Esophagus muscularis mucosa (tissue), 4 donors: Measurements from ENCODE around the gene KCNQ4. TPM values are rescaled to one million over a fixed set of nuclear protein-coding genes. Genes with fewer than 3 reads are reported as not detected.

ENCODE experiments used
- DNase-seq: peaks from one replicate; pipeline ENCODE4 v3.0.0-alpha.2; 2017; ENCODE audit errors: extremely low spot score
- H3K27ac ChIP-seq, 4 donors: fragments of 200-600 bp; sonication (generic); replicated peaks in 1 of 4; 1 replicate in 3 of 4; 2 replicates in 1 of 4; pipeline ENCODE4 v1.5.1; 2016 to 2019; ENCODE audit warnings: mild to moderate bottlenecking in 1 of 4
- H3K27me3 ChIP-seq, 4 donors: fragments of 200-600 bp; sonication (generic); one replicate each; pipeline versions ENCODE4 v1.5.1 to v1.6.0; 2016 to 2019
- H3K36me3 ChIP-seq, 4 donors: fragments of 200-600 bp; sonication (generic); one replicate each; pipeline ENCODE4 v1.5.1; 2016 to 2019
- H3K4me1 ChIP-seq, 4 donors: fragments of 200-600 bp; sonication (generic); one replicate each; pipeline ENCODE4 v1.5.1; 2016 to 2019
- H3K4me3 ChIP-seq, 4 donors: fragments of 200-600 bp; sonication (generic); 1 replicate in 2 of 4; 2 replicates in 2 of 4; pipeline ENCODE4 v1.5.1; 2016 to 2019; ENCODE audit warnings: mild to moderate bottlenecking in 4 of 4, moderate library complexity in 1 of 4
- H3K9me3 ChIP-seq, 4 donors: fragments of 200-600 bp; sonication (generic); 1 replicate in 3 of 4; 2 replicates in 1 of 4; pipeline ENCODE4 v1.5.1; 2016 to 2019
- CTCF ChIP-seq, 3 experiments: fragments of 200-600 bp in 2 of 3; fragments of 450-650 bp in 1 of 3; sonication (generic) in 2 of 3; IDR thresholded peaks; one replicate each; pipeline ENCODE4 v1.5.1; 2017 to 2019; ENCODE audit warnings: antibody characterized with exemption in 3 of 3, mild to moderate bottlenecking in 2 of 3, moderate library complexity in 1 of 3
- EP300 ChIP-seq: sonication (generic); formaldehyde crosslinking; IDR thresholded peaks from one replicate; pipeline ENCODE4 v1.6.1; 2017; ENCODE audit warnings: antibody characterized with exemption
- POLR2A ChIP-seq: fragments of 450-650 bp; IDR thresholded peaks from one replicate; pipeline ENCODE4 v1.6.1; 2017; ENCODE audit warnings: antibody characterized with exemption, moderate library complexity, mild to moderate bottlenecking, low read depth
- POLR2AphosphoS5 ChIP-seq, 2 donors: sonication (generic); formaldehyde crosslinking; IDR thresholded peaks; one replicate each; pipeline ENCODE4 v1.6.1; 2017; ENCODE audit warnings: antibody characterized with exemption in 2 of 2
- WGBS: methylation state at CpG from one replicate; pipeline ENCODE4 v1.1.5; 2018; 5-methylcytosine and 5-hydroxymethylcytosine counted together
- intact Hi-C: fragments of 100-400 bp; cut with DNase I; formaldehyde crosslinking; loops from one replicate; pipeline ENCODE4 v1.15.1; 2023
- total RNA-seq, 4 donors: library from RNA; depleted of rRNA; stranded (reverse); fragments of >200 nt; gene quantifications; one replicate each; pipeline versions ENCODE4 v1.1.0 to v1.2.1, GENCODE V29; 2016

Gene KCNQ4
- total RNA-seq, 4 donors from 2014 or later: 9.3 to 22.0 (median 17.1) TPM

DNA sequence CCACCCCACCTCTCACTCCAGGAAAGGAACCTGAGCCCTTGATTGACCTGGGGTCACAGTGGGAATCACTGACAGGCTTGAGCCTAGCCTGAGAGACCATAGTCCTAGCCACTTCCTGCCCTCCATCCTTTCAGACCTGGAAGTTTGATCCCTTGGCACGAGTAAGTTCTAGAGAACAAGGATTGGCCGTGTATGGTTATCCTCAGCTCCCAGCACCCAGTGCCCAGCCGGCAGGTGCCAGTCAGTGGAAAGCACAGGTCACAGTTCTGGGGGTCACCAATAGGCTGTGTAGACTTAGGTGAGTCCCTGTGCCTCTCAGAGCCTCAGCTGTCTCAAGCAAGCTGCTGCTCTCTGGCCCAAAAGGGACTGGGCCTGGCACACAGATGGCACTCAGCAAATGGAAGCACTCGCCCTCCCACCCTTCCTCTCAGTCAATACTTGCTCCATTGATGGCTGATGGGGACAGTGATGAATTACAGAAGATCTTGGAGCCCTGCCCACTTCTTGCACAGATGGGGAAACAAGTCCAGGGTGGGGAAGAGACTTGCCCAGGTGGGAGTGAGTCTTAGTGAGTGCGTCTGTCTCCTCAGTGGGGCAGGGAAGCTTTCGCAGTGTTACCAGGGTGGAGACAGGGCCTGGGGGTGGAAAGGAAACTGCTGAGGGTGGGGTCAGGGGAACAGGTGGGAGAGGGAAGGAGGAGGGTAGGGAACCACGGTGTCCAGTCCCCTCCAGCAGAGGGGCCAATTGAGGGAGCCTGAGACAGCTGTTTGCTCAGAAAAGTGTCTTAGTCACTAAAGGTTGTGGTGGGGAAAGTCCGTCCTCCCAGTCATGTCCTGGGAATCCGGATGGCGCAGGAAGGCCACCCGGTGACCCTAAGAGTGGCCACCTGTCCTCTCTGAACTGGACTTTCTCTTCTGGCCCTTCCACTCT lies 2.6 kb upstream of the KCNQ4 start:
- intact Hi-C loops: no loop called here
- Histone ChIP-seq H3K27ac (no peak overlapping the region), H3K4me3 (no peak overlapping the region), H3K36me3 (peaks cover 0 to 13% (median 7%) of the 10 kb centered on the region in 4 donors), H3K27me3 (peaks cover 0 to 7% (median 0%) of the 10 kb centered on the region in 4 donors), H3K9me3 (no peaks in the 10 kb centered on the region), H3K4me1 (peaks cover 24 to 35% (median 34%) of the 10 kb centered on the region in 4 donors)
- 78% methylated on average over 10 of the region's 11 CpGs for WGBS
- DNase-seq: no peak
- no peak for TF ChIP-seq POLR2AphosphoS5 (IDR thresholded peaks at IDR 0.05)
- TF ChIP-seq EP300: no peak
- no peak for TF ChIP-seq CTCF (IDR thresholded peaks at IDR 0.05)
- TF ChIP-seq POLR2A: no peak

DNA sequence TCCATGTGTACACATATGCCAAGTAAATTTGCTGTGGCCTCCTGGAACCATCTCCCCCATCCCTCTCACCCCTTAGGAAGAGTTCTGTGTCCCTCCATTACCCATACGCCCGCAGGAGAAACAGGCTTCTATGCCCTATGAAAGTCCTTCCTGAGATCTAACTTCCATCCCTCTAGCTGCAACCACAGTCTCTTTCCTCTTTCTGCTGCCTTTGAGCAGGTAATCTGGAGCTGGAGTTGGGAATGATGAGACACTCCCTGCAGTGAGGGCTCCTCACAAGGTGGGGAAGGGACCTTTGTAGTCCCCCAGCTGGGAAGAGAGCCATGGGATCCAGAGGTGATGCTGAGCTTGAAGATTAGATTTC lies 2.0 kb upstream of the KCNQ4 start:
- DNase-seq: no peak
- Histone ChIP-seq H3K27ac (no peak overlapping the region), H3K9me3 (no peaks in the 10 kb centered on the region), H3K27me3 (peaks cover 0 to 7% (median 0%) of the 10 kb centered on the region in 4 donors), H3K36me3 (peaks cover 0 to 6% (median under 1%) of the 10 kb centered on the region in 4 donors), H3K4me3 (no peak overlapping the region), H3K4me1 (peaks cover 28 to 42% (median 41%) of the 10 kb centered on the region in 4 donors)
- intact Hi-C loops: no loop called here
- TF ChIP-seq EP300: no peak
- no peak for TF ChIP-seq CTCF (IDR thresholded peaks at IDR 0.05)
- TF ChIP-seq POLR2A: no peak
- TF ChIP-seq POLR2AphosphoS5 (IDR thresholded peaks at IDR 0.05): no peak
- WGBS: 86% methylated on average over 2 of the region's 2 CpGs

DNA sequence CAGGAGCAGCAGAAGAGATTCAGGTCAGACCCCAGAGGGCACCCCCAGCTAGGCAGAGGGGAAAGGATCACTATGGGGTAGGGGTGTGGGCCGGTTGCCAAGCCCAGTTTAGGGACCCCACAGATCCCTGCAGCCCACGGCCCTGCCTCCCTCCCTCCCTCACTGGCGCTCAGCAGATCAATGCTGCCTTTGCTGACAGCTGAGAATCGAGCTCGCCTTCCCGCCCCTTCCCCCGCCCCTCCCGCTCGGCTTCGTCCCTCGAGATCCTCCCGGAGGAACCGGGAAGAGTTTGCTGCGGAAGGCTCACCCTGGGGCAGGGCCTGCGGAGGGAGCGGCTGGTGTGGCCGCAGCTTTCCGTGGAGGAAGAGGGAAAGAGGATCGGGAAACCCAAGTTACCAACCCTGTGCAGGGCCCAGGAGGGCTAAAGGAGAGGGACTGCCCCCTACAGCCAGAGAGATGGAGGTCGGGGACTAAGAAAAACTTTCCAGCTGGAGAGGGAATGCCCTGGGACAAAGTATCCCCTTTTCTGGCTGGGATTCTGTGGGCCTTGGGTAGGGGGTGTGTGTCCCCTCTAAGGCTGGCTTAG lies 1.1 kb upstream of the KCNQ4 start:
- Histone ChIP-seq H3K27ac (peak overlapping the region; percentile 88 to 91 (median 90)), H3K9me3 (no peaks in the 10 kb centered on the region), H3K36me3 (peaks cover 0 to 6% (median 0%) of the 10 kb centered on the region in 4 donors), H3K4me3 (peak overlapping the region; percentile 63 to 77 (median 65)), H3K4me1 (peaks cover 28 to 50% (median 49%) of the 10 kb centered on the region in 4 donors), H3K27me3 (peaks cover 0 to 7% (median 0%) of the 10 kb centered on the region in 4 donors)
- no peak for DNase-seq
- TF ChIP-seq EP300: no peak
- TF ChIP-seq CTCF (IDR thresholded peaks at IDR 0.05): peak in 2 of 3 experiments; percentile 3 to 14
- TF ChIP-seq POLR2A: no peak
- TF ChIP-seq POLR2AphosphoS5 (IDR thresholded peaks at IDR 0.05): peak; percentile 35 to 54
- intact Hi-C loops: no loop called here
- WGBS: 6% methylated on average over 15 of the region's 20 CpGs

GRCh38 chr1:40784141-40784770 lies 669 bp downstream of the KCNQ4 start:
- no peaks in the 10 kb centered on the region for H3K36me3 ChIP-seq
- H3K27me3 ChIP-seq: peaks cover 0 to 7% (median 0%) of the 10 kb centered on the region in 4 donors
- H3K4me3 ChIP-seq: peak overlapping the region; percentile 63 to 77 (median 65)
- peaks cover 28 to 68% (median 67%) of the 10 kb centered on the region in 4 donors for H3K4me1 ChIP-seq
- no peaks in the 10 kb centered on the region for H3K9me3 ChIP-seq
- peak overlapping the region; percentile 88 to 91 (median 90) for H3K27ac ChIP-seq
- intact Hi-C loops: no loop called here
- no peak for TF ChIP-seq EP300
- TF ChIP-seq POLR2AphosphoS5 (IDR thresholded peaks at IDR 0.05): no peak
- no peak for TF ChIP-seq POLR2A
- TF ChIP-seq CTCF (IDR thresholded peaks at IDR 0.05): no peak
- WGBS: 13% methylated on average over 47 of the region's 63 CpGs
- no peak for DNase-seq
